HepG2 (cell line): ENCODE measurements around the gene TM4SF18. TPM values are rescaled to one million over a fixed set of nuclear protein-coding genes. Genes with fewer than 3 reads are reported as not detected.

Source experiments
- AHDC1 ChIP-seq: sonication (generic); formaldehyde crosslinking; IDR thresholded peaks from 2 replicates; pipeline ENCODE4 v1.5.1; 2020; ENCODE audit warnings: mild to moderate bottlenecking, missing genetic modification reagents, borderline replicate concordance
- ATAD3A ChIP-seq: sonication (generic); formaldehyde crosslinking; IDR thresholded peaks from 2 replicates; pipeline ENCODE4 v1.4.0; 2020; ENCODE audit warnings: missing genetic modification reagents
- CCAR2 ChIP-seq: fragments of 200-400 bp; formaldehyde crosslinking; optimal IDR thresholded peaks from 2 replicates; pipeline ENCODE3; 2018; ENCODE audit warnings: low read depth, mild to moderate bottlenecking, low read length, moderate library complexity
- FOXP1 ChIP-seq, 2 experiments: fragments of 450-650 bp in 1 of 2; IDR thresholded peaks; 2 replicates each; pipeline ENCODE4 v1.6.1; 2017 to 2018; ENCODE audit warnings: antibody characterized with exemption in 1 of 2
- ISL2 ChIP-seq: sonication (generic); formaldehyde crosslinking; IDR thresholded peaks from 2 replicates; pipeline ENCODE4 v1.5.0; 2020; ENCODE audit warnings: missing genetic modification reagents
- SMC3 ChIP-seq: IDR thresholded peaks from 2 replicates; pipeline ENCODE4 v1.6.1; 2011; ENCODE audit warnings: low read length, improper control_type of control experiment
- TBX2 ChIP-seq: sonication (generic); formaldehyde crosslinking; IDR thresholded peaks from 2 replicates; pipeline ENCODE4 v1.5.0; 2020; ENCODE audit warnings: missing genetic modification reagents, mild to moderate bottlenecking, borderline replicate concordance
- THAP11 ChIP-seq: IDR thresholded peaks from 2 replicates; pipeline ENCODE4 v1.6.1; 2016; ENCODE audit warnings: missing biosample characterization, missing genetic modification reagents
- TSC22D2 ChIP-seq: sonication (generic); formaldehyde crosslinking; IDR thresholded peaks from 2 replicates; pipeline ENCODE4 v1.5.1; 2020; ENCODE audit warnings: missing genetic modification reagents, mild to moderate bottlenecking, borderline replicate concordance
- ZBTB39 ChIP-seq: sonication (generic); formaldehyde crosslinking; IDR thresholded peaks from 2 replicates; pipeline ENCODE4 v1.5.0; 2020; ENCODE audit warnings: missing genetic modification reagents
- ZNF17 ChIP-seq: sonication (generic); formaldehyde crosslinking; IDR thresholded peaks from 2 replicates; pipeline ENCODE4 v1.5.0; 2020; ENCODE audit warnings: mild to moderate bottlenecking, missing genetic modification reagents
- ZNF274 ChIP-seq: sonication (generic); formaldehyde crosslinking; IDR thresholded peaks from 2 replicates; pipeline ENCODE4 v1.5.1; 2020; ENCODE audit warnings: mild to moderate bottlenecking, missing genetic modification reagents
- ZNF292 ChIP-seq: sonication (generic); formaldehyde crosslinking; IDR thresholded peaks from 2 replicates; pipeline ENCODE4 v1.8.1; 2022; ENCODE audit warnings: mild to moderate bottlenecking, low read depth, missing genetic modification reagents, borderline replicate concordance
- ZNF367 ChIP-seq: sonication (generic); formaldehyde crosslinking; IDR thresholded peaks from 2 replicates; pipeline ENCODE4 v1.4.0; 2020; ENCODE audit warnings: missing genetic modification reagents, borderline replicate concordance
- ZNF503 ChIP-seq: sonication (generic); formaldehyde crosslinking; IDR thresholded peaks from 2 replicates; pipeline ENCODE4 v1.4.0; 2020; ENCODE audit warnings: missing genetic modification reagents
- ZNF546 ChIP-seq: sonication (generic); formaldehyde crosslinking; conservative IDR thresholded peaks from 2 replicates; pipeline ENCODE4 v1.8.1; 2023; ENCODE audit warnings: mild to moderate bottlenecking, missing genetic modification reagents
- polyA plus RNA-seq, 8 experiments: library from polyadenylated mRNA; depleted of rRNA in 3 of 8; stranded (reverse) in 7 of 8; unstranded in 1 of 8; fragments of >200 nt; fragmentation: Illumina TruSeq in 4 of 8; extraction: Trizol in 4 of 8; gene quantifications; 2 replicates each; pipeline versions ENCODE4 v1.2.1 to v1.2.3, GENCODE V29; 2011 to 2016; ENCODE audit warnings: low read depth in 4 of 8, missing spikeins in 1 of 8, mixed read lengths in 1 of 8; ENCODE audit not compliant: insufficient read depth in 1 of 8
- total RNA-seq, 5 experiments: library from RNA; depleted of rRNA; stranded (reverse); fragments of >200 nt; fragmentation: Illumina TruSeq; extraction: Trizol; gene quantifications; 2 replicates each; pipeline ENCODE4 v1.2.3, GENCODE V29; 2016; ENCODE audit warnings: low read depth in 1 of 5
- TF ChIP-seq, protein P1 (sequence below): sonication (generic); formaldehyde crosslinking; IDR thresholded peaks from 2 replicates; pipeline ENCODE4 v1.4.0; 2020; ENCODE audit warnings: missing genetic modification reagents

TM4SF18 gene
- total and polyA plus RNA-seq, 2 of the 13 experiments (the other 11 are each of a cell fraction or from before 2014, with no cell fraction given), result 0.15 TPM; not detected in 1

- TF ChIP-seq ZNF367 (CRISPR knock-in tag) (no peak), FOXP1 (IDR thresholded peaks at IDR 0.05) (no peak), FOXP1 (CRISPR knock-in tag; IDR thresholded peaks at IDR 0.05) (peak; percentile 91), ZNF17 (CRISPR knock-in tag) (no peak), TBX2 (peak; percentile 91), SMC3 (no peak; the same call in 1 of the 2 replicates), ZBTB39 (CRISPR knock-in tag) (no peak), TSC22D2 (CRISPR knock-in tag) (peak; percentile 28; the same call in 1 of the 2 replicates), ATAD3A (CRISPR knock-in tag) (no peak), ZNF292 (CRISPR knock-in tag) (peak; percentile 52; the same call in 1 of the 2 replicates), AHDC1 (peak; percentile 92), ZNF546 (no peak), CCAR2 (no peak), ISL2 (peak; percentile 94), THAP11 (CRISPR knock-in tag) (peak; percentile 54; the same call in 1 of the 2 replicates), ZNF503 (peak; percentile 91), ZNF274 (no peak)
- TF ChIP-seq, protein P1, sequence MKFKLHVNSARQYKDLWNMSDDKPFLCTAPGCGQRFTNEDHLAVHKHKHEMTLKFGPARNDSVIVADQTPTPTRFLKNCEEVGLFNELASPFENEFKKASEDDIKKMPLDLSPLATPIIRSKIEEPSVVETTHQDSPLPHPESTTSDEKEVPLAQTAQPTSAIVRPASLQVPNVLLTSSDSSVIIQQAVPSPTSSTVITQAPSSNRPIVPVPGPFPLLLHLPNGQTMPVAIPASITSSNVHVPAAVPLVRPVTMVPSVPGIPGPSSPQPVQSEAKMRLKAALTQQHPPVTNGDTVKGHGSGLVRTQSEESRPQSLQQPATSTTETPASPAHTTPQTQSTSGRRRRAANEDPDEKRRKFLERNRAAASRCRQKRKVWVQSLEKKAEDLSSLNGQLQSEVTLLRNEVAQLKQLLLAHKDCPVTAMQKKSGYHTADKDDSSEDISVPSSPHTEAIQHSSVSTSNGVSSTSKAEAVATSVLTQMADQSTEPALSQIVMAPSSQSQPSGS (CRISPR knock-in tag), result peak; percentile 76
Measured at GRCh38 chr3:149356044-149356592, 22.7 kb upstream of the TM4SF18 start (continued).
